Esophagus muscularis mucosa (tissue), 4 donors: ENCODE data around the gene PLG. TPM values are rescaled to one million over a fixed set of nuclear protein-coding genes. Genes with fewer than 3 reads are reported as not detected.
"Not testable (repeated sequence)": the region's sequence is repeated elsewhere in the genome, so short reads cannot be mapped to it uniquely, and the experiment has no call there.

Source experiments
- DNase-seq: peaks from one replicate; pipeline ENCODE4 v3.0.0-alpha.2; 2017; ENCODE audit errors: extremely low spot score
- H3K27ac ChIP-seq, 4 donors: fragments of 200-600 bp; sonication (generic); replicated peaks in 1 of 4; 1 replicate in 3 of 4; 2 replicates in 1 of 4; pipeline ENCODE4 v1.5.1; 2016 to 2019; ENCODE audit warnings: mild to moderate bottlenecking in 1 of 4
- H3K27me3 ChIP-seq, 4 donors: fragments of 200-600 bp; sonication (generic); one replicate each; pipeline versions ENCODE4 v1.5.1 to v1.6.0; 2016 to 2019
- H3K36me3 ChIP-seq, 4 donors: fragments of 200-600 bp; sonication (generic); one replicate each; pipeline ENCODE4 v1.5.1; 2016 to 2019
- H3K4me1 ChIP-seq, 4 donors: fragments of 200-600 bp; sonication (generic); one replicate each; pipeline ENCODE4 v1.5.1; 2016 to 2019
- H3K4me3 ChIP-seq, 4 donors: fragments of 200-600 bp; sonication (generic); 1 replicate in 2 of 4; 2 replicates in 2 of 4; pipeline ENCODE4 v1.5.1; 2016 to 2019; ENCODE audit warnings: mild to moderate bottlenecking in 4 of 4, moderate library complexity in 1 of 4
- H3K9me3 ChIP-seq, 4 donors: fragments of 200-600 bp; sonication (generic); 1 replicate in 3 of 4; 2 replicates in 1 of 4; pipeline ENCODE4 v1.5.1; 2016 to 2019
- EP300 ChIP-seq: sonication (generic); formaldehyde crosslinking; IDR thresholded peaks from one replicate; pipeline ENCODE4 v1.6.1; 2017; ENCODE audit warnings: antibody characterized with exemption
- POLR2A ChIP-seq: fragments of 450-650 bp; IDR thresholded peaks from one replicate; pipeline ENCODE4 v1.6.1; 2017; ENCODE audit warnings: antibody characterized with exemption, moderate library complexity, mild to moderate bottlenecking, low read depth
- POLR2AphosphoS5 ChIP-seq, 2 donors: sonication (generic); formaldehyde crosslinking; IDR thresholded peaks; one replicate each; pipeline ENCODE4 v1.6.1; 2017; ENCODE audit warnings: antibody characterized with exemption in 2 of 2
- WGBS: methylation state at CpG from one replicate; pipeline ENCODE4 v1.1.5; 2018; 5-methylcytosine and 5-hydroxymethylcytosine counted together
- intact Hi-C: fragments of 100-400 bp; cut with DNase I; formaldehyde crosslinking; loops from one replicate; pipeline ENCODE4 v1.15.1; 2023
- total RNA-seq, 4 donors: library from RNA; depleted of rRNA; stranded (reverse); fragments of >200 nt; gene quantifications; one replicate each; pipeline versions ENCODE4 v1.1.0 to v1.2.1, GENCODE V29; 2016
- TF ChIP-seq, protein P1 (sequence below), 3 experiments: fragments of 200-600 bp in 2 of 3; fragments of 450-650 bp in 1 of 3; sonication (generic) in 2 of 3; IDR thresholded peaks; one replicate each; pipeline ENCODE4 v1.5.1; 2017 to 2019; ENCODE audit warnings: antibody characterized with exemption in 3 of 3, mild to moderate bottlenecking in 2 of 3, moderate library complexity in 1 of 3

Gene PLG
- total RNA-seq, 4 donors from 2014 or later = not detected

DNA sequence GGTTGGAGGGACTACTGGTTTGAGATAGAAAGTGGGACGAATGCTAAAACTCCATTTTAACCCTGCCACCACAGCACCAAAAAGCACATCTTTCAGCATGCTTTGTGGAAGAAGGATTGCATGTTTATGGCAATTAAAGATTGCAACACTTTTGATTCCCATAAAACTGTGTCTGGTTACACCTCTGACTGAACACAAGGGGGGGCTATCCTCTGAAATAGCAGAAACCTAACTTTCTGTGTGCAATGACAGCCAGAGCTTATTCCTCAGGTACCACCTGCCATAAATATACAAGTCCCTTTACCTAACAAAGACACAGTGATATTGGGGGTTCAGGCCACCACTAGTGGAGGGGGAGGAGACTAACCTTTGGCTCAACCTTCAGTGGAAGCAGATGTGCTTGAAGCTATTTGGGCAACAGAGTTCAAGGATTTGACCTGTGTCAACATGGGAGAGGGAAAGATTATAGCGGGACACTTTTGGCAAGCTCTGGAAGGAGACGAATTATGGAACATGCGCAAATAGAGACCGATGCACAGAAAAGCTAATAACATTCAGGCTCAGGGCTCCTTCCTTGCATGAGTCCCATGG, 9.6 kb upstream of the PLG start:
- TF ChIP-seq POLR2AphosphoS5 (IDR thresholded peaks at IDR 0.05) (no peak), EP300 (no peak), POLR2A (no peak)
- TF ChIP-seq, protein P1, sequence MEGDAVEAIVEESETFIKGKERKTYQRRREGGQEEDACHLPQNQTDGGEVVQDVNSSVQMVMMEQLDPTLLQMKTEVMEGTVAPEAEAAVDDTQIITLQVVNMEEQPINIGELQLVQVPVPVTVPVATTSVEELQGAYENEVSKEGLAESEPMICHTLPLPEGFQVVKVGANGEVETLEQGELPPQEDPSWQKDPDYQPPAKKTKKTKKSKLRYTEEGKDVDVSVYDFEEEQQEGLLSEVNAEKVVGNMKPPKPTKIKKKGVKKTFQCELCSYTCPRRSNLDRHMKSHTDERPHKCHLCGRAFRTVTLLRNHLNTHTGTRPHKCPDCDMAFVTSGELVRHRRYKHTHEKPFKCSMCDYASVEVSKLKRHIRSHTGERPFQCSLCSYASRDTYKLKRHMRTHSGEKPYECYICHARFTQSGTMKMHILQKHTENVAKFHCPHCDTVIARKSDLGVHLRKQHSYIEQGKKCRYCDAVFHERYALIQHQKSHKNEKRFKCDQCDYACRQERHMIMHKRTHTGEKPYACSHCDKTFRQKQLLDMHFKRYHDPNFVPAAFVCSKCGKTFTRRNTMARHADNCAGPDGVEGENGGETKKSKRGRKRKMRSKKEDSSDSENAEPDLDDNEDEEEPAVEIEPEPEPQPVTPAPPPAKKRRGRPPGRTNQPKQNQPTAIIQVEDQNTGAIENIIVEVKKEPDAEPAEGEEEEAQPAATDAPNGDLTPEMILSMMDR (IDR thresholded peaks at IDR 0.05) = no peak
- no peak overlapping the region for H3K4me3 ChIP-seq
- no peak overlapping the region for H3K27ac ChIP-seq
- intact Hi-C loops = no loop called here
- 87% methylated on average over 5 of the region's 5 CpGs for WGBS
- H3K4me1 ChIP-seq = no peaks in the 10 kb centered on the region
- H3K36me3 ChIP-seq = no peaks in the 10 kb centered on the region
- H3K9me3 ChIP-seq = no peaks in the 10 kb centered on the region
- no peak for DNase-seq
- H3K27me3 ChIP-seq = no peaks in the 10 kb centered on the region

GRCh38 chr6:160695025-160695424, 7.0 kb upstream of the PLG start:
- H3K9me3 ChIP-seq, DNase-seq, intact Hi-C loops, H3K36me3 ChIP-seq, H3K4me3 ChIP-seq, H3K27ac ChIP-seq, H3K27me3 ChIP-seq, H3K4me1 ChIP-seq: not testable (repeated sequence)

DNA sequence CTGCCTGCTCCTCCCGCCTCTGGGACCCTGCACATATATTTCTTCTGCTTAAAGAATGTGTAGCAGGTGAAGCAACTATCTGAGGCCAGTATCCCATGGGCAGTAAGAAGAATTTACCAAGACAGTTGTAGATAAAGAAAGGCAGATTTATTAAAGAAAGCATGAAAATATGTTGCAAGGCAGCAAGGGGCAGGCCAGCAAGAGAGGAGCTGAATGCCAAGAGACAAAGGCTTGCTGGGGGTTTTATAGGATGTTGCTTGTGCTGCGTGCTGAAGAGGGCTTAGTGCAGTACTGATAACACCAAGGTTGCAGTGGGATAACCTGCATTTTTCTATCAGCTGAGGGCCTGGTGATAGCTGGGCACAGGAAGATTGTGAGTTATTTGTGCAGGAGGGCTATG, 6.4 kb upstream of the PLG start:
- H3K4me3 ChIP-seq, H3K27ac ChIP-seq, H3K36me3 ChIP-seq, H3K4me1 ChIP-seq, intact Hi-C loops, H3K27me3 ChIP-seq, DNase-seq, H3K9me3 ChIP-seq: not testable (repeated sequence)
- WGBS = 77% methylated on average over 2 of the region's 2 CpGs

GRCh38 chr6:160696884-160697283, 5.2 kb upstream of the PLG start:
- H3K4me1 ChIP-seq, DNase-seq, H3K9me3 ChIP-seq, H3K27ac ChIP-seq, H3K36me3 ChIP-seq, H3K4me3 ChIP-seq, H3K27me3 ChIP-seq, intact Hi-C loops: not testable (repeated sequence)
- WGBS = 86% methylated on average over 3 of the region's 3 CpGs

DNA sequence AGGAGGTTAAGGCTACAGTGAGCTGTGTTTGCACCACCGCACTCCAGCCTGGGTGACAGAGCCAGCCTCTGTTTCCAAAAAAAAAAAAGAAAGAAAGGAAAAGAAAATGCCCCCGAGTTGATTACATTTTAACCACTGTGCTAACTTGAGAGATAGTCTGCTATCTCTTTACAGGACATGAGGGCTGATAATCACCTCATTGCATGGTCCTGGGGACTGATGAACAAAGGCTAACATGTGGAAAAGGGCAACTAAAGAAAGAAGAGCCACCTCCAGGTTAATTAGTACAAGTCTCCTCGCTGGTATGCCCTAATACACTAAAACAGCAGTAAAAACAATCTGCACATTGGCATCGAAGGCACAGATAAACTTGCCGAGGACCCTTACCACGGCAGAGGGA, 4.2 kb upstream of the PLG start:
- H3K4me3 ChIP-seq = no peak overlapping the region
- WGBS = 82% methylated on average over 6 of the region's 6 CpGs
- intact Hi-C loops = no loop called here

DNA sequence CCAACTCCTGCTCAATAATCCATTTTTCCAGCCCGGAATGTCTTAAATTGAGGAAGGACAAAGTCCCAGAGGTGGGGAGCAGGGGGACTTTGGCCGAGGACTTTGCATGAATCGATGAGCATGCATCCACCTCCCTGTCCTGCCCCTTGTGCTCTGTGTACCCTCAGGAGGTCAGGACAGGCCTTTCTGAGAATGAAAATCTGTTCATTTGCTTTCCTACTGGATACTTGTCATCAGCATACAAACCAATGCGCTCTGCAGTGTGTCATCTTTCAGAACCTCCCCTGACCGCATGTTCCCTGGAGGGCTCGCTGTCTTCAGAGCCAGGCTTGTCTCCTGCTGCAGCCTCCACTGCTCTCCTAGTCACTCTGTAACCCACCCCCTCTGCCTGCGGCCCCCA, 2.6 kb downstream of the PLG start:
- intact Hi-C loops = not testable (repeated sequence)

More for the DNA sequence above, 4.2 kb upstream of the PLG start:
- Histone ChIP-seq H3K27ac (no peak overlapping the region), H3K4me1 (no peaks in the 10 kb centered on the region), H3K9me3 (no peaks in the 10 kb centered on the region), H3K36me3 (no peaks in the 10 kb centered on the region), H3K27me3 (no peaks in the 10 kb centered on the region)
- TF ChIP-seq, protein P1 (IDR thresholded peaks at IDR 0.05) = no peak
- no peak for TF ChIP-seq POLR2A
- no peak for TF ChIP-seq EP300
- TF ChIP-seq POLR2AphosphoS5 (IDR thresholded peaks at IDR 0.05) = no peak
- DNase-seq = no peak

GRCh38 chr6:160708993-160709392, 6.9 kb downstream of the PLG start:
- H3K4me1 ChIP-seq, H3K27ac ChIP-seq, intact Hi-C loops, H3K27me3 ChIP-seq, H3K9me3 ChIP-seq, H3K4me3 ChIP-seq, DNase-seq, H3K36me3 ChIP-seq: not testable (repeated sequence)

More for the DNA sequence above, 2.6 kb downstream of the PLG start:
- WGBS = 85% methylated on average over 7 of the region's 7 CpGs
- DNase-seq, H3K4me1 ChIP-seq, H3K36me3 ChIP-seq, H3K27me3 ChIP-seq, H3K9me3 ChIP-seq, H3K4me3 ChIP-seq, H3K27ac ChIP-seq: not testable (repeated sequence)
